Measurements from ENCODE around the gene ABCA9.
"Not testable (repeated sequence)": the region's sequence is repeated elsewhere in the genome, so short reads cannot be mapped to it uniquely, and the experiment has no call there.

DNA sequence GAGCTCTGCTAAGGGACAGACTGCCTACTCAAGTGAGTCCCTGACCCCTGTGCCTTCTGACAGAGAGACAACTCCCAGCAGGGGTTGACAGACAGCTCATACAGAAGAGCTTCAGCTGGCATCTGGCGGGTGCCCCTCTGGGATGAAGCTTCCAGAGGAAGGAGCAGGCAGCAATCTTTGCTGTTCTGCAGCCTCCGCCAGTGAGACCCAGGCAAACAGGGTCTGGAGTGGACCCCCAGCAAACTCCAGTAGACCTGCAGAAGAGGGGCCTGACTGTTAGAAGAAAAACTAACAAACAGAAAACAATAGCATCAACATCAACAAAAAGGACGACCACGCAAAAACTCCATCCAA lies 10.5 kb upstream of the ABCA9 start:
- TF ChIP-seq, protein P1, sequence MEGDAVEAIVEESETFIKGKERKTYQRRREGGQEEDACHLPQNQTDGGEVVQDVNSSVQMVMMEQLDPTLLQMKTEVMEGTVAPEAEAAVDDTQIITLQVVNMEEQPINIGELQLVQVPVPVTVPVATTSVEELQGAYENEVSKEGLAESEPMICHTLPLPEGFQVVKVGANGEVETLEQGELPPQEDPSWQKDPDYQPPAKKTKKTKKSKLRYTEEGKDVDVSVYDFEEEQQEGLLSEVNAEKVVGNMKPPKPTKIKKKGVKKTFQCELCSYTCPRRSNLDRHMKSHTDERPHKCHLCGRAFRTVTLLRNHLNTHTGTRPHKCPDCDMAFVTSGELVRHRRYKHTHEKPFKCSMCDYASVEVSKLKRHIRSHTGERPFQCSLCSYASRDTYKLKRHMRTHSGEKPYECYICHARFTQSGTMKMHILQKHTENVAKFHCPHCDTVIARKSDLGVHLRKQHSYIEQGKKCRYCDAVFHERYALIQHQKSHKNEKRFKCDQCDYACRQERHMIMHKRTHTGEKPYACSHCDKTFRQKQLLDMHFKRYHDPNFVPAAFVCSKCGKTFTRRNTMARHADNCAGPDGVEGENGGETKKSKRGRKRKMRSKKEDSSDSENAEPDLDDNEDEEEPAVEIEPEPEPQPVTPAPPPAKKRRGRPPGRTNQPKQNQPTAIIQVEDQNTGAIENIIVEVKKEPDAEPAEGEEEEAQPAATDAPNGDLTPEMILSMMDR (conservative IDR thresholded peaks at IDR 0.05; ENCODE audit: low read depth, low read length) = not testable (repeated sequence)
- TF ChIP-seq EZH2phosphoT487 (IDR thresholded peaks at IDR 0.05; ENCODE audit: borderline replicate concordance, low read length) = not testable (repeated sequence)

Measured in PC-3 (cell line).